ENCODE results near the gene KRT20. TPM values are rescaled to one million over a fixed set of nuclear protein-coding genes. Genes with fewer than 3 reads are reported as not detected.

The KRT20 gene
- total and polyA plus RNA-seq, 9 of the 15 experiments (the other 6 are each of a cell fraction or from before 2014, with no cell fraction given), result 0.44 TPM; not detected in 8

- TF ChIP-seq MGA (IDR thresholded peaks at IDR 0.05), result no peak
- TF ChIP-seq SRF (CRISPR knock-in tag; IDR thresholded peaks at IDR 0.05), result peak in 1 of 2 experiments; percentile 70; a peak in 2 of 4 replicates
- TF ChIP-seq HMGXB4 (CRISPR knock-in tag; IDR thresholded peaks at IDR 0.05), result no peak
- TF ChIP-seq HNRNPK (IDR thresholded peaks at IDR 0.05; ENCODE audit: low read depth, low read length, poor library complexity, severe bottlenecking), result no peak
- no peak for TF ChIP-seq ZFP91 (CRISPR knock-in tag; IDR thresholded peaks at IDR 0.05)
- TF ChIP-seq ARHGAP35 (IDR thresholded peaks at IDR 0.05; ENCODE audit: partially characterized antibody), result no peak
- TF ChIP-seq CHD2 (IDR thresholded peaks at IDR 0.05; ENCODE audit: low read depth, low read length), result no peak
- TF ChIP-seq TCF7 (IDR thresholded peaks at IDR 0.05; ENCODE audit: borderline replicate concordance), result no peak
- TF ChIP-seq RBFOX2 (IDR thresholded peaks at IDR 0.05; ENCODE audit: low read depth, low read length), result 0 out of 2 replicates have a peak, but pooled peaks have one; percentile 31
- peak; percentile 55 for TF ChIP-seq GABPA (tag; conservative IDR thresholded peaks at IDR 0.05; ENCODE audit: low read depth)
- no peak for TF ChIP-seq THRA (IDR thresholded peaks at IDR 0.05)
- TF ChIP-seq KLF1 (tag; IDR thresholded peaks at IDR 0.05), result no peak
Observed at GRCh38 chr17:40866838-40867237, 18.2 kb downstream of the KRT20 start, which contains the start of gene KRT12 (continued).
